GM04504 (cell line): ENCODE data around the gene HSPA1A.
"Not testable (repeated sequence)": the region's sequence is repeated elsewhere in the genome, so short reads cannot be mapped to it uniquely, and the experiment has no call there.

Experiments used
- DNase-seq: peaks from one replicate; pipeline ENCODE4 v3.0.0-alpha.2; 2012; ENCODE audit warnings: low read depth

HSPA1A gene

DNA sequence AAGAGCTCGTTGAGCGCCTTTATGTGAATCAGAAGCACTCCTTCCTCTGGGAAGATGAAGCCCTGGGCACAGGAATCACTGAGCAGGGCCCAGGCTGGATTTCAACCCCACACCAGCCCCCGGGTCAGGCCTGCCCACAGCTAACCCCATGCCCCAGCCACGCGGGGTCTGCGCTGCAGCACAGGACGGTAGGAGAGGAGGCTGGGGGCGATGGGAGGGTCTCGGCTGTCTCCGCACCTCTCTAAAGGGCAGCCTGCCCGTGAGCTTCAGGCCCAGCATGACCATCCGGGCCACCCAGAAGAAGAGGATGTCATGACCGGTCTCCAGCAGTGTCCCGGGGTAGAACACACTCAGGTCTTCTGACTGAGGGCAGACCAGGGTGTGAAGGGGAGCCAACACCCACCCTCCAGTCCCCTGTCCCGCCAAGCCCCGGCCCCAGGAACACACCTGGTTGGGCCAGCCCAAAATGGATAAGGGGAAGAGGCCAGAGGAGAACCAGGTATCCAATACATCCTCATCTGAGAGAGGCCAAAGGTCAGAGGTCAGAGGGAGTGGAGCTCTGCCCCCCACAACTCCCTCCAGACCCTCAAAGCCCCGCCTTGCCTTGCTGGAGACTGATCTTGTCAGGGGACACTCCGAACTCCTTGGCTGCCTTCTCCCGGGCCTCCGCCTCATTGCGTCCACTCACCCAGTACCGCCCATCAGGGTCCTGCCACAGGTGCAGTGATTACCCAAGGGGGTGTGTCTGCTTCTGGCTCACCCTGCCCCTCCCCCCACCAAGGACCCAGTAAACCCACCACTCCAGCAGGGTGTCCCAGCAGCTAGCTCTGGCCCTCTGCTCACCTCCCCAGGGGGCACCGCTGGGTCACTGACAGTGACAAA, 33.9 kb upstream of the HSPA1A start:
- no peak for DNase-seq

DNA sequence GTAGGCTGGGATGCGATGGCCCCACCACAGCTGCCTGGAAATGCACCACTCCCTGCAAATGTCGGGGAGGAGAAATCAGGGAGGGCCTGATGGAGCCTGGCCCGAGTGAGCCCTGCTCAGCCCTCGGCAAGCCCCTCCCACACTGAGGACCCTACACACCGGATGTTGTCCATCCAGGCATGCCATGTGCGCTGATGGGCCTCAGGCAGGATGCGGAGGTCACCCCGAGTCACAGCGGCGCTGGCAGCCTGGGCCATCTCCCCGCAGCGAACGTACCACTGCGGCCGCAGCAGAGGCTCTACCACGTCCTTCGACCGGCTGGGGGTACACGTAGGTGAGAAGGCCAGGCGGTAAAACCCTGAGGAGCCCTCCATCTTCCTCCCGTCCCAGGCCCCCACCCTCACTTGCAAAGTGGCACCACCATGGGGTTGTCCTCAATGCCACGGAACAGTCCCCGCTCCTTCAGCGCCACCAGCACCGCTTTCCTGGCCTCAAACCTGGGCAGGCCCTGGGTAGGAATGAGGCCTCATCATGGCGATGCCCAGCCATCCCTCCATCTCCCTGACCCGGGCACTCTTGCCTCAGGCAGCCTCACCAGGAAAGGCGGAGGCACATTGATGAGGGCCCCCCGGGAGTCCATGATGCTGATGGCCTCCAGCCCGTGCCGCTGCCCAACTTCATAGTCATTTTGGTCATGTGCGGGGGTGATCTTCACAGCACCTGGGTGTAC, 33.1 kb upstream of the HSPA1A start:
- no peak for DNase-seq

DNA sequence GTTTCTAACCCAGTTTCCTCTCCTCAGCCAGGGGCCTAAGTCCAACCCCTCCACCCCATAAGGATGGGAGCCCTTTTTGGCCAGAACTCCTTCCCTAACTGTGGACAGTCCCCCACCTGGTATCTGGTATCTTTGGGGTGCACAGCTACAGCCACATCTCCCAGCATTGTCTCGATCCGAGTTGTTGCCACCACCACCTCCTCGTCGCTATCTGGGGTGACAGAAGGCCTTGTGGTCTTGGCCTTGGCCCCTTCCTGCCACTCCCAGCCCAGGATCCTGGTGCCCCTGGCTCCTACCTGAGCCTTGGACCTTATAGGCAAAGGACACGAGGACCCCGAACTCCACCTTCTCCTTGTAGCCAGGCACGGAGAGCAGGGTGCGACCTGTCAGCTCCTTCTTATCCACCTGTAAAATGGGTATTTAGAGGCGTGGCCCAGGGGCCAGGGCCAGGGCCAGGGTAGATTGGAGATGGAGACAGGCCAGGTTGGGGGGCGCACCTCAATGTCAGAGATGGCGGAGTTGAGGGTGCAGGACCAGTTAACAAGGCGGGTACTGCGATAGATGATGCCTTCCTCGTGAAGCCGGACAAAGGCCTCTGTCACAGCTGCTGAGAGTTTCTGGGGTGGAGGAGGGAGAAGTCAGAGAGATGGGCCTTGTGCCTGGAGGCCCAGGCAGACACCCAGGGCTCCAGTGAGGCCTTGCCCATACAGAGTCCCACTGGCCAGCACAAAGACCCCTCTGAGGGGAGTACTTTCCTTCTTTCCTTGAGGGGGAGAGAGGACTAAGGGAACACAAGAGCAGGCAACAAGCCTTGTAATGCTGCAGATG, 31.0 kb upstream of the HSPA1A start:
- DNase-seq = no peak

DNA sequence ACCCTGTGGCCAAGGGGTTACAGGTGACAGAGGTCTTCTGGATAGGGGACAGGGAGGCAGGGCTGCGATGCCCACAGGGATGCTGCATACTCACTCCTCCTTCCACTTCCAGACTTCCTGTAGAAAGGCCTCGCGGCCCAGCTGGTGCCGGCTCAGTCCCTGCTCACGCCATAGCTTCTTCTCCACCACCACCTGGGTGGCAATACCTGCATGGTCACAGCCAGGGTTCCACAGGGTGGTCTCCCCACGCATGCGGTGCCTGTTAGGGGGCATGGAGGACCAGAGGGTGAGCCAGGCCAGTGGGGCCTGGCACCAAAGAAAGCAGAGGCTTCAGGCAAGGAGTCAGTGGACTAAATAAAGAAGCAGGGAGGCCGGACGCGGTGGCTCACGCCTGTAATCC, 29.9 kb upstream of the HSPA1A start:
- DNase-seq = no peak

DNA sequence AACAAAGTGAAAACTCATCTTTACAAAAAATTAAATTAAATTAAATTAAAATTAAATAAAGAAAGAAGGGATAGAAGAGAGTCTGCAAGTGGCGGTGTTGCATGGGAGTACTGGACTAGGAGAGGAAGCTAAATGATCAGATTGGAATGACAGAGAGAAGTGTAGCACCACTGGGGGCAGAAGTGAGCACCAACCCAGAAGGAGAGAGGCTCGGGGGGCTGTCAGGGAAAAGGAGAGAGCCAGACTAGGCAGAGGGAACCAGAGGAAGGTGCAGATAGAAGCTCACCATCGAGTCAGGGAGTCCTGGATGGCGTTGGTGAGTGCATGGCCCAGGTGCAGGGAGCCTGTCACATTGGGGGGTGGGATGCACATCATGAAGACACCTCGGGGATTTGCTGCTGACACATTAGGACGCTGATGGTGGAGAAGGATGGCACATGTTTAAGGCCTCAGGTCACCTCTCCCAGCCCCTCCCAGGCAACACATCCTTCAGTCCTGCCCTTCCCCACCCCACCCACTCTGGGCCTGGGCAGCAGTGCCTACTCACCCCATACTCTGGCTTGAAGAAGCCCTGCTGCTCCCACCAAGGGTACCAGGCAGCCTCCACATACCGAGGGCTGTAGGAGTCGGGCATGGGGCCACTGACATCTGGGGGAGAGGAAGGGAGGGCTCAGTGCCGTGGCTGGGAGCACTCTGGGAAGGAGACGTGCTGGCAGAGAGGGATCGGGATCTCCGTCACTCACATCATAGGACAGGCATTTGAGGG, 23.8 kb upstream of the HSPA1A start:
- no peak for DNase-seq

DNA sequence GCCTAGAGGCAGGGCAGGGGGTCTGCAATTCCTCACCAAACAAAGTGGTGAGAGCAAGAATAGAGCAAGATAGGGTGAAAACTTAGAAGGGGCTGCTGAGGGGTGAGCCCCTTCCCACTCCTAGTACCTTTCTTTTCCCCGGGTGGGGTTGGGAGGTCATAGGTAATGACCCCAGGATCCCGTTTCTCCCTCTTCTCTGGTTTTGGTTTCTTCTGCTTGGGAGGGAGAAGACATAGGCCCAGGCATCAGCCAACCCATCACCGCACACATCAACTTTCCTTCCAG, 23.3 kb upstream of the HSPA1A start:
- DNase-seq = no peak

DNA sequence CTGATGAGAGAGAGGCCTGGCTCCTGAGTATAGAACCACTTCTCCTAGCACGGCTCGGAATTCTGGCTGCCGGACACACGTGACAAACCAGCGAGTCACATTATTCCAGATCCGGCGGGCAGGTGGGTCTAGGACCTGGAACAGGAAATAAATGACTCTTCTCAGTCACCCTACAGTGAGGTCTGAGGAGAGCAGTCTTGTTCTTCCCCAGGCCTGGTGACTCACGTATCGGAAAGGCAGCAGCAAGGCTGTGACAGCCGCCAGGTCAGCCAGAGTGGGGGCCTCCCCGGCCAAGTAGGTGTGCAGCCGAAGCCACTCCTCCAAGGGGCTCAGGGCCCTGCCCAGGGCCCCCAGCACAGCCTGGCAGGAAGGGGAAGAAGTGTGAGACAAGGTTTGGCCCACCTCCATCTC, 22.6 kb upstream of the HSPA1A start:
- no peak for DNase-seq

DNA sequence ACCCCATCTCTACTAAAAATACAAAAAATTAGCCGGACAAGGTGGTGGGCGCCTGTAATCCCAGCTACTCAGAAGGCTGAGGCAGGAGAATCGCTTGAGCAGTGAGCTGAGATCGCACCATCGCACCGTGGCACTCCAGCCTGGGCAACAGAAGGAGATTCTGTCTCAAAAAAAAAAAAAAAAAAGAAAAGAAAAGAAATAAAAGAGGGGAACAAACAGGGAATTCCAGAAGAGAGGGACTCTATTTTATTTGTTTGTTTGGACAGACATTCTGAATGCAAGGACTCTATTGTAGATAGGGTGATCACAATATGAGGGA, 21.5 kb upstream of the HSPA1A start:
- DNase-seq = not testable (repeated sequence)

DNA sequence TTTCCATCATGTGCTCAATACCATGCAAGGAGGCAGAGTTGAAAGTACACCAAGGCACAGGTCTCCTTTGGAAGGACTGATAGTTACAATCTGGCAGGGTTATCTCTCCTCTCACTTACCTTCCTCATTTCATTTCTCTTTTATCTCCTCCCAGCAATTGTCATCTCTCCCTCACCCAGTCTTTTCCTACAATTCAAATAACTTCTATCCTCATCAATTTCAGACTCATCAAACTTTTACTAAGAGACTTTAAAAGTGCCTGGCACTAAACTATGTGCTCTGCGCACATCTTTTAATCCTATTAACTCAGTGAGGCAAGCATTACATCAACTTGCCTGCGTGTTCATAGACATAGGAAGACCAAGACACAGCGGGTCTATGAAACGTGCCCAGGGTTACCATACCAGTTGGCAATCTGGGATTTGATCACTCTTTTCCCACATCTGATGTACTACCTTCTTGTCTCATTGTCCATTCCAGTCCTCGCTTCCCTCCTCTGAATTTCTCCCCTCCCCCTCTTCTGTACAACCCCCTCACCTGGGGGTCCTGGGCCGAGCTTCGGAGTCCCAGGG, 21.0 kb upstream of the HSPA1A start:
- peak; percentile 17 for DNase-seq

DNA sequence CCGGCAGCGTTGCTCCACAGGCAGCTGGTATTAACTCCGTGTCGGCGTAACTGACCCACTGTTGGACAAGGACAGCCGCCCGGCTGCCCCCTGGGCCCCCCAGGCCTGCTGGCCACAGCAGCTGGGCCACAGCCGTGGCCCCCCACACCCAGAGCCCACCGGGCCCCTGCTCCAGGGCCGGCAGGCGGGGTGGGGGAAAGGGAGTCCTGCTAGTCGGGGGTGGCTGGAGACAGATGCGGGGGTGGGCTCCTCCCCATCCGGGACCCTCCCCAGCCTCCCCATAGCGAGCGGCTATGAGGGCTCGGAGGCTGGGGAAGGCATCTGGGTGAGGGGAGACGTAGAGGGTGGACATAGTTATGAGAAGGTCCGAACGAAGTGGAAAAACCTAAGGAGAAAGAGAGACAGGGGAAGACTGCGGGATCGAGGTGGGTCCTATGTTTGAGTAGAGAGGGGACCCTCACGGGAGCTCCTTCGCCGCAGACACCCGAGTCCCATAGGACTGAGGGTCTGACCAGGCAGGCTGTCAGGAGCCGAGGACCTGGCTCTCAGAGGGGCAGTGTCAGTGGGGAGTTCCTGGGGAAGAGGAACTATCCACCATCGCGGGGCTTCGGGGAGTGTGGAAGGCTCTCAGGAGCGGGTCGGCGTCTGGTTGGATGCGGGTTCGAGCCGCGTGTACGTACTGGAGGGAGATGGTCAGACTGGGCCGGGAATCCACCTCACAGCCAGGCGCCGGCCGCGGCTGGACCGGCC, 20.3 kb upstream of the HSPA1A start:
- DNase-seq = peak; percentile 13

DNA sequence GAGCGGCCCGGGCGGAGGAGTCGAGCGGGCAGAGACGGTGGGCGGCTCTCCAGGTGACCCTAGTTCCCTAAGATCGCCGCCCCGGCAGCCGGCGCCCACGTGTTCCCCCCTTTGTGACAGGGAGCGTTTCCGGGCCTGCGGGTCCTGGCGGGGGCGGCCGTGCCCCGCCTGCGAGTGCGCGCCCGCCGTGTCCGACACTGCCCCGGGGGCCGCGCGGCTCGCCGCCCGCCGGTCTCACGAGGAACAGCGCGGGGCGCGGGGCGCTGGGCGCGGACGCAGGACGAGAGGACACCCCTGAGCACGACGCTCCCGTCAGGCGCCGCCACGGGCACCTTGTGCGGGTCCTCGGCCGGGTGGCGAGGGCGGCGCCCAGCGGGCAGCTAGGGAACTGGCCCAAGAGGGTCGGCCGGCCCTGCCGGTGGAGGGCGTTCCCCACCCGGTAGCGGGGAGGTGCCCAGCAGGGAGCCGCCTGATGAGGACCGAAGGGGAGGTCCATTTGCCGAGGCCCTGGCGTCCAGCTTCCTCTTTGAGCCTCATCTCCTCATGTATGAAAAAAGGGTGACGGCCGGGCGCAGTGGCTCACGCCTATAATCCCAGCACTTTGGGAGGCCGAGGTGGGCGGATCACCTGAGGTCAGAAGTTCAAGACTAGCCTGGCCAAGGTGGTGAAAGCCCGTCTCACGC, 19.6 kb upstream of the HSPA1A start, which contains the start of gene VARS1:
Gene VARS1, minus strand, starts transcription at position 137 of the 683 bp plus-strand sequence. CDS start 535 bp downstream, outside the sequence.
- DNase-seq = peak; percentile 77

DNA sequence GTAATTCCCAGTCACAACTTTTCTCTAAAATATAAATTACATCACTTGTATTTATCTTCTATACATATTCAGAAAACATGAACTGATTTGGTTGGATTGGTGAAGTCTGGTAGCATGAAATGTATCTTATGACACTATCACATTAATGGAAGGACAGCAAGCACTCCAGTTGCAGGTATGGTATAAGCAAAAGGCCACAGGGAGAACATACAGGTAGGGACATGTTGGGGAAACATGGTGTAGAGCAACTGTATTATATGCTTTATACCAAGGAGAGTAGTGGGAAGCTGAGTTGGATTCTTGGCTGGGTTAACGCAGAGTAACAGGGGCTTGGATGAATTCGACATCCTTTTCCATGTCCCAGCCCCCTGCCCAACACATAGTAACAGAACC, 18.4 kb upstream of the HSPA1A start:
- DNase-seq = no peak

DNA sequence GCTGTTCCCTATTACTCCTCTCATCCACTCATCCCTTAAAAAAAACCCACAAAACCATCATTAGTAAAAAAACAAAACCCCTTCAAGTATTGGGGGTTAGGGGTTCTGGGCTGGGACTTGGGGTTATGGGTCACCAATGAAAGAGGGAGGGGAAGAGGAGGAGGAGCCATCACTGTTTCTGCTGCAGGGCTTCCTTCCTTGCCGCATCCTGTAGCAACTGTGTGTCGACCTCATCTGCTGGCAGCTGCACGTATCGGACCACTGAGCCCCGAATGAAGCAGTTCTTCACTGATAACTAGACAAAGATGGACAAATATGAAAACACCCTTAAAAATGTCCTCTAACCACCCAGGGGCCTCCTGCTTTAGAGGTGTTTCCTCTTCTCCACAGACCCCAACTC, 17.8 kb upstream of the HSPA1A start:
- DNase-seq = no peak

DNA sequence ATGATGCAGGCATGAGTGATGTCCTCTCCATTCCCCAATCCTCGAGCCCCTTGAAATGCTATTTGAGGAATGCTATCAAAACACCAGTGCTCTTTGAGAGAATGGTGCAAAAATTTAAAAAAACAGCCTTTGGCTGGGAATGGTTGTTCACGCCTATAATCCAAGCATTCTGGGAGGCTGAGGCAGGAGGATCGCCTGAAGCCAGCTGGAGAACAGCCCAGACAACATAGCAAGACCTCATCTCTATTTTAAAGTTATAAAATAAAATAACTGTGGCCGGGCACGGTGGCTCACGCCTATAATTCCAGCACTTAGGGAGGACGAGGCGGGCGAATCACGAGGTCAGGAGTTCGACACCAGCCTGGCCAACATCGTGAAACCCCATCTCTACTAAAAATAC, 15.6 kb upstream of the HSPA1A start:
- DNase-seq = no peak

DNA sequence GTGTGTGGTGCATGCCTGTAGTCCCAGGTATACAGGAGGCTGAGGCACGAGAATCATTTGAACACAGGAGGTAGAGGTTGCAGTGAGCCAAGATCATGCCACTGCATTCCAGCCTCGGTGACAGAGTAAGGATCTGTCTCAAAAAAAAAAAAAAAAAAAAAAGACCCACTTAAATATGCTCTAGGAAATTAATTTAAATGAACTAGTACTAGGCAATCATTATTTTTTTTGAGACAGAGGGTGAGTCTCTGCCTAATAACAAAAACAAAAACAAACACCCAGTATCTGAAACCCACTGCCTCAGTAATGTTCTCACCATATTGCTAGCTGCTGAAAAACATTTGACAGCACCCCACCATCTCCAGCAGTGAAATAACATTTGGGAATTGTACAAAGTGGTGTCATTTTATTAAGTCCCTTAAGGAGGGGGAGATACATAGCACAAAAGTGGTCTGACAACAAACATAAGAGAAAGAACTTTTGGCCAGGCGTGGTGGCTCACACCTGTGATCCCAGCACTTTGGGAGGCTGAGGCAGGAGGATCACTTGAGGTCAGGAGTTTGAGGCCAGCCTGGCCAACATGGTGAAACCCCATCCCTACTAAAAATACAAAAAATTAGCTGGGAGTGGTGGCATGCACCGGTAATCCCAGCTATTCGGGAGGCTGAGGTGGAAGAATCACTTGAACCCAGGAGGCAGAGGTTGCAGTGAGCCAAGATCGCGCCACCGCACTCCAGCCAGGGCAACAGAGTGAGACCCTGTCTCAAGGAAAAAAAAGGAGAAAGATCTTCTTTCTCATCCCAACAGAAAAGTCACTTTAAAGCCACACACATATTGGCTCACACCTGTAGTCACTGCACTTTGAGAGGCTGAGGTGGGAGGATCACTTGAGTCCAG, 14.1 kb upstream of the HSPA1A start:
- DNase-seq = not testable (repeated sequence)

DNA sequence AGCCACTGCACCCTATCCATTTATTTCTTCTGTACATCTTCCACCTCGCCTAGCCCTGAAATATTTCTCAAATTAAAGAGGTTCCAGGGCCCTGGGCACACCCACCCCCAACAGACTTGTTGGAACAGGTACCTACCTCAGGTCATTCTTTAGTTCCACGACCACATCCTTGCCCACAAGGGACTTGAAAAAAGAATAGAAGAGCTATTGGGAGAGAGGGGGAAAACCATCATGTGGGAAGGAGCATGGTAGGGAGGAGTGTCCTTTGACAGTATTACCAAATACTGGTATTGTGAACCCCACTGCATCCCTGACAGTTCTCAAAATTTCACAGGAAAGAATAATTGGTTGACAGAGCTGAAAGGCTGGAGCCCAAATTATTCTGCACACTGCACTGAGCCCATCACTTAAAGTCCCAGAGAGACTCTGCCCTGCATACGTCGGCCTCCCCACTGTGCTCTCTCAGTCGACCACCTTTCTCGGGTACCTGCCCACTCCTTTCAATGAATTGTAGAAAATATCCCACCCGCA, 9.3 kb upstream of the HSPA1A start:
- DNase-seq = no peak

DNA sequence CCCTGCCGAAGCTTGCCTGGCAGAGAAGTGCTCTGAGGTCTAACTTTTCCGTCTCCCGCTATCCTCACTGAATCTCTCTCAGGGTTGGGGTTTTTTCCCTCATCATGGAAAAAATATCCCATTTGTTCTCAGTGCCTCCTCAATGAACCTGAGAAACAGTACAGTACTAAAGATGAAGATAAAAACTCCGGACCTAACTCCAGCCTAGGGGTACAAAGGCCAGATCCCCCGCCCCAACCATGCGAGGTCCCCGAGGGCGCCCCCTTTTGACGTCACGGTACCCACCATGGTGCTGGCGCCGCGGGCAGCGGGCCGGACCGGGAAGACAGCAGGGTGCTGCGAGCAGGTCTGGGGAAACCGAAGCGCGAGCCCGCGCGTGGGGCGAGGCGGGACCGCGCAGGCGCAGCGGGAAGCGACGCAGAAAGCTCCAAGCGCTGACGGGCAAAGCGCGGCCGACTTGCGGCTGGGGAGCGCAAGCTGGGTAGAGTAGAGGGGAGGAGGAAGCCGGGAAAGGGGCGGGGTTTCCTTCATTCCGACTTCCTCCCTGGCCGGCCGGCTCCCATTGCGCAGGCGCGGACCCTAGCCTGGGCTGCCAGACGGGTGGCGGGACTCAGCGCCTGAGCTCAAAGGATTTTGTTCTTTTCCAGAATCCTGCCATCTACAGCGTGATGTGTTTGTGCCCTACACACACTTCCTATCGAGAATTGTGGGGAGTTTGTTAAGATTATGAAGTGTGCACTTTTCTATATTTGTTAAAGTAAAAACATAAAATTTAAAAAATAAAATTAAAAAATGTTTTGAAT, 8.7 kb upstream of the HSPA1A start, which contains the start of gene LSM2:
Gene LSM2, minus strand, starts transcription at position 497 of the 803 bp plus-strand sequence. Its CDS starts 209 bp downstream, at position 288.
- DNase-seq = peak; percentile 93

DNA sequence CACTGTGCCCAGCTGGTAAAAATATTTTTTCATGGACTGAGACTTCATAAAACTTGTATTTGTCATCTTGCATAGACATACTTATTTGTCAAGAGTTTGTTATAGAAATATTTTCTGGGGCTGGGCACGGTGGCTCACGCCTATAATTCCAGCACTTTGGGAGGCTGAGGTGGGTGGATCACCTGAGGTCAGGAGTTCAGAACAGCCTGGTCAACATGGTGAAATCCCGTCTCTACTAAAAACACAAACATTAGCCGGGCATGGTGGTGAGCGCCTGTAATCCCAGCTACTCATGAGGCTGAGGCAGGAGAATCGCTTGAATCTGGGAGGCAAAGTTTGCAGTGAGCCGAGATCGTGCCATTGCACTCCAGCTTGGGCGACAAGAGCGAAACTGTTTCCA, 6.7 kb upstream of the HSPA1A start:
- DNase-seq = not testable (repeated sequence)
